GM12891 (cell line): ENCODE measurements around the gene PI4KA.

Source experiments
- PAX5 ChIP-seq: IDR thresholded peaks from 2 replicates; pipeline ENCODE4 v1.6.1; 2011; ENCODE audit warnings: low read length, moderate library complexity, mild to moderate bottlenecking; ENCODE audit not compliant: insufficient read depth, severe bottlenecking
- POLR2A ChIP-seq: IDR thresholded peaks from 2 replicates; pipeline ENCODE4 v1.6.1; 2011; ENCODE audit warnings: low read depth, low read length, control low read depth
- POLR2AphosphoS5 ChIP-seq: IDR thresholded peaks from 2 replicates; pipeline ENCODE4 v1.6.1; 2011; ENCODE audit warnings: low read depth, low read length, control low read depth
- POU2F2 ChIP-seq: IDR thresholded peaks from 2 replicates; pipeline ENCODE4 v1.6.1; 2011; ENCODE audit warnings: low read depth, mild to moderate bottlenecking, control low read depth, low read length, moderate library complexity
- SPI1 ChIP-seq: IDR thresholded peaks from 2 replicates; pipeline ENCODE4 v1.6.1; 2011; ENCODE audit warnings: low read depth, low read length, control low read depth
- TAF1 ChIP-seq: IDR thresholded peaks from 2 replicates; pipeline ENCODE4 v1.6.1; 2011; ENCODE audit warnings: low read depth, low read length, control low read depth

DNA sequence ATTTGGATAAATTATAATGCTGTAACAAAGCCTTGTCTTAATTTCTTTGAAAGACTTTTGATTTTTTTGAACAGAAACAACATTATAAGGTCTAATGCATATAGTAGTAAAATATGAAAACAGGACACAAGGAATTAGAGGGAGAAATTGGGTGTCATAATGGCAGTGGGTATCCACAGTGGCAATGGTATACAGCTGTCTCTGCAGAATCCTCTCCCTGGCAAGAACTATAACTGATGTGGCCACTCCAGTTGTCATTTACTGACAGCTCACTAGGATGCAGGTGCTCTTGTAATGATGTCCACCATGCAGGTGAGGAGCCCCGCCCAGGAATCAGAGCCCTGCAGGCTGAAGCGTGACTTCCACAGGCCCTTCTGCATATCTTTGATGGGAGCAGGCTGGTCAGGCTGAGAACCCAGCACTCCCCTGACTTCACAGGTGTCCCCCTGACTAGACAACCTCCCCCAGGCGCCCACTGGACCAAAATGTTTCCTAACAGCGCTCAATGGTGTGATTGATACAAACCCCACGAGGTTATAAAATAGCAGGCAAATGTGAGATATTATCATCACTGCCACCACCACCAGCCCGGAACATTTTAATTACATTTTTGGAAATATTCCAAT lies 117.5 kb downstream of the PI4KA start:
- no peak for TF ChIP-seq POLR2A
- no peak for TF ChIP-seq POLR2AphosphoS5
- no peak for TF ChIP-seq TAF1
- no peak for TF ChIP-seq POU2F2
- TF ChIP-seq PAX5, result no peak
- no peak for TF ChIP-seq SPI1
